Lower leg skin (tissue), 3 donors: ENCODE data around the gene CAPN15.

Experiments used
- CTCF ChIP-seq, 3 donors: fragments of 450-650 bp; IDR thresholded peaks; one replicate each; pipeline ENCODE4 v1.5.1; 2016; ENCODE audit warnings: antibody characterized with exemption in 3 of 3, mild to moderate bottlenecking in 3 of 3, moderate library complexity in 2 of 3
- POLR2A ChIP-seq, 2 donors: fragments of 450-650 bp; IDR thresholded peaks; one replicate each; pipeline ENCODE4 v1.6.1; 2016 to 2017; ENCODE audit warnings: antibody characterized with exemption in 2 of 2, mild to moderate bottlenecking in 1 of 2, moderate library complexity in 1 of 2

DNA sequence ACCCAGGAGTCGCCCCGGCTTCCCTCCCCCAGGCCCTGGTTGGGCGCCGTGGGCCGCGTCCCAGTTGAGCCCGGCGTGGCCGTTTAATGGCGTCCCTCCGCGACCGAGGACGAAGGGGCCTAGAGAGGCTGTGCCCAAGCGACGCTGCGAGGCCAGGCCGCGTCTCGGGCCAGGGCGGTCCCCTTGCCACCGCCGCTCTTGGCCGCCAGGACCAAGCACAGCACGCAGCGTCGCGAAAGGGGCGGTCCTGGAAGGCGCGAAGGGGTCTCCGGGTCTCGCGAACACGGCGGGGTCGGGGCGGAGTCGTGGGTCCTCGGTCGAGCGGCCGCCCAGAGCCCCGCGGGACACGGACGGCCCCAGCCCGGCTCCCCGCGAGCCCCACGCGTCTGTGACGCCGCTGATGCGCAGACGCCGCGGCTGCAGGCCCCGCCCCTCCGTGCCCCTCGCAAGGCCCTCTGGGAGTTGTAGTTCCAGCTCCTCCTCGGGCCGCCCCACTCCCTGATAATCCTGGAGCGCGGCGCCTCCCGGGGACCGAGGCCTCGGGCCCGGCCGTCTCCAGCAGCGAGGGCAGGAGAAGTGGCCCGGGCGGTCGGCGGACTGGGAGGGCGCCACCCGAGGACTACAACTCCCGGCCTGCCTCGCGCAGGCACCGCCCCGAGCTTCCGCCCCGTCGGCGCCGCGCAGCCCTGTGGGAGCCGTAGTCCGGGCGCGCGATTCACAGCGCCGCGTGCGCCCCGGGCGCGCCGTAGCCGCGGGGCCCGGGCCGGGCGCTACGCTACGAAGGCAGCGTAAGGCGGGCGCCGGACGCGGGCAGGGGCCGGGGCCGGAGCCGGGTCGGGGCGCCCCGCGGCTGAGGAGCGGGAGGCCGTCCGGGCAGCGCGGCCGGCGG lies at the start of gene CAPN15:
- TF ChIP-seq POLR2A (IDR thresholded peaks at IDR 0.05): no peak
- peak in 1 of 3 donors; percentile 13 for TF ChIP-seq CTCF (IDR thresholded peaks at IDR 0.05)
